CD4-positive, CD25-positive, alpha-beta regulatory T cell (primary cell): Measurements from ENCODE around the gene KCND1. TPM values are rescaled to one million over a fixed set of nuclear protein-coding genes. Genes with fewer than 3 reads are reported as not detected.

Experiments used
- ATAC-seq, 2 donors: fragments of 150-1000 bp; cut with Tn5 transposase; one replicate each; pipeline ENCODE4 v1.10.0; 2021; ENCODE audit warnings: low read depth in 2 of 2, moderate number of reproducible peaks in 2 of 2, moderate library complexity in 1 of 2
- DNase-seq, 3 donors: peaks; one replicate each; pipeline versions ENCODE4 v3.0.0 to v3.0.0-alpha.2; 2012 to 2022; ENCODE audit warnings: mixed read lengths in 1 of 3
- H3K27ac ChIP-seq: one replicate; pipeline ENCODE4 v1.7.0; 2013; ENCODE audit warnings: mild to moderate bottlenecking, low read length; ENCODE audit not compliant: insufficient read depth, poor library complexity, severe bottlenecking
- H3K27me3 ChIP-seq: one replicate; pipeline ENCODE4 v1.7.0; 2013; ENCODE audit warnings: low read length; ENCODE audit not compliant: control insufficient read depth, insufficient read depth
- H3K36me3 ChIP-seq: one replicate; pipeline ENCODE4 v1.7.0; 2013; ENCODE audit warnings: mild to moderate bottlenecking, low read length, moderate library complexity; ENCODE audit not compliant: control insufficient read depth, insufficient read depth
- H3K4me1 ChIP-seq: 2 replicates; pipeline ENCODE4 v1.7.0; 2013; ENCODE audit warnings: mild to moderate bottlenecking, low read length; ENCODE audit not compliant: insufficient read depth, control insufficient read depth, poor library complexity, severe bottlenecking
- H3K4me3 ChIP-seq: one replicate; pipeline ENCODE4 v1.7.0; 2013; ENCODE audit warnings: low read depth, mild to moderate bottlenecking, low read length, moderate library complexity
- H3K9me3 ChIP-seq, 2 experiments: 1 replicate in 1 of 2; 2 replicates in 1 of 2; pipeline ENCODE4 v1.7.0; 2013; ENCODE audit warnings: low read length in 2 of 2, mild to moderate bottlenecking in 1 of 2, moderate library complexity in 1 of 2; ENCODE audit not compliant: control insufficient read depth in 2 of 2
- H3K27ac Mint-ChIP-seq, 3 donors: one replicate each; pipeline ENCODE4 v1.8.0; 2020 to 2022; ENCODE audit warnings: mild to moderate bottlenecking in 3 of 3, mixed read lengths in 3 of 3, moderate library complexity in 2 of 3
- H3K27me3 Mint-ChIP-seq: one replicate; pipeline ENCODE4 v1.8.0; 2022; ENCODE audit warnings: mild to moderate bottlenecking, mixed read lengths
- H3K36me3 Mint-ChIP-seq: one replicate; pipeline ENCODE4 v1.8.0; 2020; ENCODE audit warnings: mixed read lengths
- H3K4me1 Mint-ChIP-seq, 4 donors: one replicate each; pipeline ENCODE4 v1.8.0; 2020 to 2022; ENCODE audit warnings: mixed read lengths in 4 of 4, mild to moderate bottlenecking in 1 of 4
- H3K4me3 Mint-ChIP-seq, 4 donors: one replicate each; pipeline ENCODE4 v1.8.0; 2020 to 2022; ENCODE audit warnings: mild to moderate bottlenecking in 4 of 4, mixed read lengths in 4 of 4, moderate library complexity in 3 of 4
- H3K9me3 Mint-ChIP-seq, 7 donors: one replicate each; pipeline ENCODE4 v1.8.0; 2020 to 2022; ENCODE audit warnings: mixed read lengths in 7 of 7, mild to moderate bottlenecking in 3 of 7, moderate library complexity in 2 of 7
- polyA plus RNA-seq, 4 donors: library from polyadenylated mRNA; unstranded; fragments of 300-500 nt; fragmentation: Illumina TruSeq; gene quantifications; one replicate each; pipeline ENCODE4 v1.2.3, GENCODE V29; 2021
- total RNA-seq: library from RNA; stranded (reverse); gene quantifications from one replicate; pipeline ENCODE4 v1.2.3, GENCODE V29; 2022

Gene KCND1
- total and polyA plus RNA-seq, 5 donors from 2014 or later = 0.05 to 2.3 (median 0.09) TPM

GRCh38 chrX:48945517-48946348, 25.9 kb downstream of the KCND1 start:
- Mint-ChIP-seq H3K9me3 (no peaks in the 10 kb centered on the region), H3K27me3 (no peaks in the 10 kb centered on the region), H3K4me1 (peaks cover 31 to 67% (median 35%) of the 10 kb centered on the region in 4 donors), H3K4me3 (peak overlapping the region; percentile 39 to 75 (median 72)), H3K36me3 (peaks cover 18% of the 10 kb centered on the region), H3K27ac (peak overlapping the region; percentile 65 to 86 (median 83))
- peak overlapping the region; percentile 47 for H3K27ac ChIP-seq
- H3K9me3 ChIP-seq = no peaks in the 10 kb centered on the region
- H3K4me3 ChIP-seq = peak overlapping the region; percentile 62
- DNase-seq = peak; percentile 30 to 74 (median 71)
- peak; percentile 44 to 45 for ATAC-seq
- no peaks in the 10 kb centered on the region for H3K36me3 ChIP-seq
- H3K4me1 ChIP-seq = peaks cover 43% of the 10 kb centered on the region
- H3K27me3 ChIP-seq = no peaks in the 10 kb centered on the region

GRCh38 chrX:48942895-48943294, 28.7 kb downstream of the KCND1 start:
- DNase-seq (no peak), ATAC-seq (no peak)
- Mint-ChIP-seq H3K27ac (peak overlapping the region; percentile 91 to 98 (median 98)), H3K9me3 (no peaks in the 10 kb centered on the region), H3K27me3 (no peaks in the 10 kb centered on the region), H3K4me1 (peaks cover 37 to 86% (median 49%) of the 10 kb centered on the region in 4 donors), H3K4me3 (peak overlapping the region; percentile 44 to 87 (median 64)), H3K36me3 (peaks cover 15% of the 10 kb centered on the region)
- peak overlapping the region; percentile 99 for H3K27ac ChIP-seq
- no peaks in the 10 kb centered on the region for H3K27me3 ChIP-seq
- peak overlapping the region; percentile 34 for H3K4me3 ChIP-seq
- H3K36me3 ChIP-seq = no peaks in the 10 kb centered on the region
- H3K9me3 ChIP-seq = no peaks in the 10 kb centered on the region
- peaks cover 71% of the 10 kb centered on the region for H3K4me1 ChIP-seq

- Histone ChIP-seq H3K4me1 (peaks cover 88% of the 10 kb centered on the region), H3K27ac (peak overlapping the region; percentile 99), H3K27me3 (no peaks in the 10 kb centered on the region), H3K4me3 (peak overlapping the region; percentile 65), H3K36me3 (no peaks in the 10 kb centered on the region), H3K9me3 (no peaks in the 10 kb centered on the region)
- Mint-ChIP-seq H3K27ac (peak overlapping the region; percentile 96 to 98 (median 98)), H3K36me3 (peaks cover 10% of the 10 kb centered on the region), H3K9me3 (no peaks in the 10 kb centered on the region), H3K27me3 (no peaks in the 10 kb centered on the region), H3K4me1 (peaks cover 40 to 92% (median 58%) of the 10 kb centered on the region in 4 donors), H3K4me3 (peak overlapping the region in 3 of 4 donors; percentile 49 to 88 (median 72))
- no peak for DNase-seq
- no peak for ATAC-seq
Observed at GRCh38 chrX:48940404-48940955, 31.2 kb downstream of the KCND1 start.

GRCh38 chrX:48939524-48940228, 32.0 kb downstream of the KCND1 start:
- peak; percentile 16 to 18 for ATAC-seq
- Mint-ChIP-seq H3K4me1 (peaks cover 41 to 97% (median 63%) of the 10 kb centered on the region in 4 donors), H3K4me3 (peak overlapping the region; percentile 80 to 90 (median 88)), H3K27ac (peak overlapping the region; percentile 96 to 98 (median 98)), H3K27me3 (no peaks in the 10 kb centered on the region), H3K9me3 (no peaks in the 10 kb centered on the region), H3K36me3 (peaks cover 13% of the 10 kb centered on the region)
- Histone ChIP-seq H3K4me1 (peaks cover 96% of the 10 kb centered on the region), H3K4me3 (peak overlapping the region; percentile 65), H3K9me3 (no peaks in the 10 kb centered on the region), H3K27me3 (no peaks in the 10 kb centered on the region), H3K27ac (peak overlapping the region; percentile 99), H3K36me3 (no peaks in the 10 kb centered on the region)
- DNase-seq = peak in 2 of 3 donors; percentile 45 to 77

- Mint-ChIP-seq H3K9me3 (no peaks in the 10 kb centered on the region), H3K4me1 (peaks cover 44 to 98% (median 66%) of the 10 kb centered on the region in 4 donors), H3K4me3 (peak overlapping the region; percentile 80 to 90 (median 88)), H3K27me3 (no peaks in the 10 kb centered on the region), H3K27ac (peak overlapping the region; percentile 96 to 98 (median 98)), H3K36me3 (peaks cover 20% of the 10 kb centered on the region)
- peak overlapping the region; percentile 65 for H3K4me3 ChIP-seq
- ATAC-seq (peak; percentile 32 to 44), DNase-seq (peak; percentile 70 to 92 (median 82))
- no peaks in the 10 kb centered on the region for H3K27me3 ChIP-seq
- H3K4me1 ChIP-seq = peaks cover 97% of the 10 kb centered on the region
- H3K36me3 ChIP-seq = peaks cover 5% of the 10 kb centered on the region
- no peaks in the 10 kb centered on the region for H3K9me3 ChIP-seq
- H3K27ac ChIP-seq = peak overlapping the region; percentile 99
Observed at GRCh38 chrX:48938721-48939425, 32.8 kb downstream of the KCND1 start.

GRCh38 chrX:48937054-48937907, 34.4 kb downstream of the KCND1 start:
- peak; percentile 76 to 99 (median 93) for DNase-seq
- Mint-ChIP-seq H3K9me3 (no peaks in the 10 kb centered on the region), H3K4me1 (peaks cover 34 to 90% (median 58%) of the 10 kb centered on the region in 4 donors), H3K27ac (peak overlapping the region; percentile 96 to 98 (median 96)), H3K27me3 (no peaks in the 10 kb centered on the region), H3K4me3 (peak overlapping the region; percentile 80 to 93 (median 88)), H3K36me3 (peaks cover 20% of the 10 kb centered on the region)
- peak overlapping the region; percentile 61 for H3K4me3 ChIP-seq
- ATAC-seq = peak; percentile 67 to 70
- H3K9me3 ChIP-seq = no peaks in the 10 kb centered on the region
- peaks cover 10% of the 10 kb centered on the region for H3K36me3 ChIP-seq
- H3K4me1 ChIP-seq = peaks cover 89% of the 10 kb centered on the region
- peak overlapping the region; percentile 99 for H3K27ac ChIP-seq
- no peaks in the 10 kb centered on the region for H3K27me3 ChIP-seq
